ENCODE data around the gene FRMD4A. TPM values are rescaled to one million over a fixed set of nuclear protein-coding genes. Genes with fewer than 3 reads are reported as not detected.

Gene FRMD4A
- total and polyA plus RNA-seq, 10 of the 15 experiments (the other 5 are each of a cell fraction or from before 2014, with no cell fraction given), result 17.8 to 75.2 (median 39.1) TPM

DNA sequence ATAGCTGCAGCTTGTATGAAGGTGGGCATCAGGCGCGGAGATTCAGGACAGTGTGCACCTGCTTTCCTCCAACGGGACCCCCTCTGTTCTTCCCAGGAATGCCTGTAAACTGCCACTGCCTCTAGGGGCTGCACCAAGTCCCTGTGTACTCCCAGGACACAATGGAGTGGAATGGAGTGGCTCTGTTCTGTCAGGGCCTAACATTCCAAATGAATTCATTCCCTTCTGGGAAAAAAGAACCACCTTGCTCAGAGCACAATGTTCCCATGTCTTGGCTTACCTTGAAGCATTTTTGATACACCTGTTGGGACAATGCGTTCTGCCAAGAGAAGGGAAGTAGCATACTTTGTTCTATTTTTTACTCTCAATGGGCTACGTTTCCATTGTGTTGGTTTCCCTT, 339.4 kb downstream of the FRMD4A start:
- Histone ChIP-seq H2AFZ (ENCODE audit: control insufficient read depth, low read depth, low read length) (no peak overlapping the region), H3K79me2 (ENCODE audit: control insufficient read depth, insufficient read depth, low read length) (peaks cover 4% of the 10 kb centered on the region), H3K27me3 (replicated peaks in 1 of 2; ENCODE audit: control insufficient read depth in 2 of 2, insufficient read depth in 2 of 2, low read length in 1 of 2) (no peaks in the 10 kb centered on the region), H3K36me3 (ENCODE audit: control insufficient read depth in 2 of 2, insufficient read depth in 2 of 2, low read length in 1 of 2) (no peaks in the 10 kb centered on the region; a peak in 2 of 4 replicates), H3K9ac (ENCODE audit: control insufficient read depth, insufficient read depth, low read length) (no peak overlapping the region), H3K4me1 (ENCODE audit: control insufficient read depth, insufficient read depth, low read length) (no peaks in the 10 kb centered on the region), H3K9me3 (replicated peaks; ENCODE audit: control insufficient read depth, insufficient read depth, low read length) (no peaks in the 10 kb centered on the region; the same call in 2 of the 3 replicates), H3K4me2 (ENCODE audit: control insufficient read depth, insufficient read depth) (no peak overlapping the region), H4K20me1 (ENCODE audit: control insufficient read depth, insufficient read depth) (no peaks in the 10 kb centered on the region), H3K4me3 (no peak overlapping the region), H3K27ac (ENCODE audit: control insufficient read depth, insufficient read depth) (no peak overlapping the region)
- in situ Hi-C loops (cut with MboI) (no loop called here), intact Hi-C loops (cut with micrococcal nuclease; ENCODE audit: unreplicated experiment) (no loop called here)
- ChIA-PET POLR2A (no interaction called here), CTCF (interaction anchor here (1.0 kb wide), 1 partner anchor 9 kb away, joined by 4 read pairs; no protein-coding TSS in a partner anchor), SMC1A (ENCODE audit: uncharacterized antibody, unreplicated experiment) (no interaction called here), RAD21 (ENCODE audit: unreplicated experiment) (no interaction called here)
- DNase-seq (ENCODE audit: low read depth, low spot score) (no peak), FAIRE-seq (no peak), ATAC-seq (no peak)
- WGBS (ENCODE audit: insufficient coverage, insufficient replicate concordance, low lambda C conversion rate, missing lambda C conversion rate), result 39% methylated on average over 5 of the region's 5 CpGs
- TF ChIP-seq ZZZ3 (IDR thresholded peaks at IDR 0.05; ENCODE audit: control insufficient read depth, insufficient read length, low read depth) (no peak), BCL11A (IDR thresholded peaks at IDR 0.05; ENCODE audit: low read depth, low read length) (no peak), HDAC2 (IDR thresholded peaks at IDR 0.05) (no peak), KAT2A (conservative IDR thresholded peaks at IDR 0.05; ENCODE audit: control insufficient read depth, low read depth, low read length) (no peak), ASH2L (IDR thresholded peaks at IDR 0.05; ENCODE audit: borderline replicate concordance, low read depth) (no peak), GABPA (IDR thresholded peaks at IDR 0.05; ENCODE audit: low read depth) (no peak), MEF2B (IDR thresholded peaks at IDR 0.05; ENCODE audit: partially characterized antibody, poor library complexity, severe bottlenecking) (no peak), MTA3 (IDR thresholded peaks at IDR 0.05; ENCODE audit: borderline replicate concordance, low read length) (no peak), POLR2A (IDR thresholded peaks at IDR 0.05; ENCODE audit: low read depth, low read length) (no peak), PAX8 (IDR thresholded peaks at IDR 0.05) (no peak)
- TF ChIP-seq, protein P1, sequence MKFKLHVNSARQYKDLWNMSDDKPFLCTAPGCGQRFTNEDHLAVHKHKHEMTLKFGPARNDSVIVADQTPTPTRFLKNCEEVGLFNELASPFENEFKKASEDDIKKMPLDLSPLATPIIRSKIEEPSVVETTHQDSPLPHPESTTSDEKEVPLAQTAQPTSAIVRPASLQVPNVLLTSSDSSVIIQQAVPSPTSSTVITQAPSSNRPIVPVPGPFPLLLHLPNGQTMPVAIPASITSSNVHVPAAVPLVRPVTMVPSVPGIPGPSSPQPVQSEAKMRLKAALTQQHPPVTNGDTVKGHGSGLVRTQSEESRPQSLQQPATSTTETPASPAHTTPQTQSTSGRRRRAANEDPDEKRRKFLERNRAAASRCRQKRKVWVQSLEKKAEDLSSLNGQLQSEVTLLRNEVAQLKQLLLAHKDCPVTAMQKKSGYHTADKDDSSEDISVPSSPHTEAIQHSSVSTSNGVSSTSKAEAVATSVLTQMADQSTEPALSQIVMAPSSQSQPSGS (IDR thresholded peaks at IDR 0.05; ENCODE audit: low read length), result no peak
- TF ChIP-seq, protein P2, sequence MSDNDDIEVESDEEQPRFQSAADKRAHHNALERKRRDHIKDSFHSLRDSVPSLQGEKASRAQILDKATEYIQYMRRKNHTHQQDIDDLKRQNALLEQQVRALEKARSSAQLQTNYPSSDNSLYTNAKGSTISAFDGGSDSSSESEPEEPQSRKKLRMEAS (IDR thresholded peaks at IDR 0.05; ENCODE audit: low read depth, low read length), result no peak
- no TSS peak for BruUV-seq (replicated peaks)

All from GM12878 (cell line).